ENCODE results near the gene MORN3. TPM values are rescaled to one million over a fixed set of nuclear protein-coding genes. Genes with fewer than 3 reads are reported as not detected.

MORN3 gene, protein sequence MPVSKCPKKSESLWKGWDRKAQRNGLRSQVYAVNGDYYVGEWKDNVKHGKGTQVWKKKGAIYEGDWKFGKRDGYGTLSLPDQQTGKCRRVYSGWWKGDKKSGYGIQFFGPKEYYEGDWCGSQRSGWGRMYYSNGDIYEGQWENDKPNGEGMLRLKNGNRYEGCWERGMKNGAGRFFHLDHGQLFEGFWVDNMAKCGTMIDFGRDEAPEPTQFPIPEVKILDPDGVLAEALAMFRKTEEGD
- total RNA-seq (ENCODE audit: low replicate concordance), result 1.1 and 2.0 TPM in 2 replicates

GRCh38 chr12:121669521-121669900 is at the start of gene MORN3:
Gene MORN3 (minus strand): TSS chr12:121669654. CDS start chr12:121669483, 171 bp downstream.

GRCh38 chr12:121712461-121713256 is 43.2 kb upstream of the MORN3 start, which contains the start of gene TMEM120B:
Gene TMEM120B (plus strand): TSS chr12:121712752. CDS start chr12:121712896, 144 bp downstream.

GRCh38 chr12:121626087-121626852 is 43.2 kb downstream of the MORN3 start, which contains the start of gene ORAI1:
Gene ORAI1 (plus strand): TSS chr12:121626530.

Other genes with a start within 250 kb of the MORN3 start
- gene KDM2B, start 88.6 kb downstream of the MORN3 start, total RNA-seq (ENCODE audit: low replicate concordance), result 20.4 and 22.3 TPM in 2 replicates
- 4.1 and 5.2 TPM in 2 replicates for gene ORAI1, start 43.1 kb downstream of the MORN3 start, total RNA-seq (ENCODE audit: low replicate concordance)
- 8.2 and 9.2 TPM in 2 replicates for gene TMEM120B, start 43.1 kb upstream of the MORN3 start, total RNA-seq (ENCODE audit: low replicate concordance)
- gene RHOF, start 124.0 kb upstream of the MORN3 start, total RNA-seq (ENCODE audit: low replicate concordance), result 0.82 and 2.4 TPM in 2 replicates
- 1.5 and 1.6 TPM in 2 replicates for gene SETD1B, start 134.4 kb upstream of the MORN3 start, total RNA-seq (ENCODE audit: low replicate concordance)
- gene HPD, start 189.2 kb upstream of the MORN3 start, total RNA-seq (ENCODE audit: low replicate concordance), result 0.15 and 1.1 TPM in 2 replicates
- gene PSMD9, start 219.1 kb upstream of the MORN3 start, total RNA-seq (ENCODE audit: low replicate concordance), result 122 and 150 TPM in 2 replicates
- 1.5 and 2.3 TPM in 2 replicates for gene CFAP251, start 248.9 kb upstream of the MORN3 start, total RNA-seq (ENCODE audit: low replicate concordance)

Data from smooth muscle cell of the coronary artery (primary cell).